H1 (cell line): ENCODE results near the gene FADS2. TPM values are rescaled to one million over a fixed set of nuclear protein-coding genes. Genes with fewer than 3 reads are reported as not detected.
A peak's percentile ranks its signal among the peaks of the same experiment; 100 is the strongest.

Source experiments
- CTCF ChIA-PET: fragments of 300-600 bp; sonication (Branson Sonifier 250); formaldehyde crosslinking; loops from one replicate; lab custom pipeline; 2021; ENCODE audit not compliant: partially characterized antibody; lab: Charles Lee
- POLR2A ChIA-PET: fragments of 300-600 bp; sonication (Branson Sonifier 250); formaldehyde crosslinking; loops from one replicate; lab custom pipeline; 2021; ENCODE audit warnings: inconsistent platforms; ENCODE audit not compliant: partially characterized antibody; lab: Charles Lee
- DNase-seq, 2 experiments: peaks; one replicate each; pipeline versions ENCODE4 v3.0.0 to v3.0.0-alpha.2; 2010 to 2022; ENCODE audit warnings: low spot score in 2 of 2, low read depth in 1 of 2, mixed read lengths in 1 of 2
- FAIRE-seq: peaks from 2 replicates; lab custom pipeline; 2011; peaks lifted over from hg19 to GRCh38; lab: Jason Lieb, UNC
- H2AFZ ChIP-seq: 2 replicates; pipeline ENCODE4 v1.8.1; 2012; ENCODE audit warnings: low read length, inconsistent platforms
- H2AK5ac ChIP-seq: 2 replicates; pipeline ENCODE4 v1.6.1; 2013; ENCODE audit warnings: low read depth, low read length
- H2BK120ac ChIP-seq: replicated peaks from 2 replicates; pipeline ENCODE3; 2013; ENCODE audit warnings: low read depth, low read length, inconsistent platforms
- H2BK12ac ChIP-seq: 2 replicates; pipeline ENCODE4 v1.6.1; 2013; ENCODE audit warnings: low read depth, low read length
- H2BK15ac ChIP-seq: 2 replicates; pipeline ENCODE4 v1.6.1; 2013; ENCODE audit warnings: low read length
- H2BK20ac ChIP-seq: 2 replicates; pipeline ENCODE4 v1.6.1; 2013; ENCODE audit warnings: low read length
- H2BK5ac ChIP-seq: 2 replicates; pipeline ENCODE4 v1.6.1; 2013; ENCODE audit warnings: low read depth, low read length
- H3K14ac ChIP-seq: 2 replicates; pipeline ENCODE4 v1.6.1; 2013; ENCODE audit warnings: inconsistent platforms; ENCODE audit not compliant: insufficient read length
- H3K18ac ChIP-seq: 2 replicates; pipeline ENCODE4 v1.6.1; 2013; ENCODE audit warnings: low read length; ENCODE audit errors: extremely low read depth
- H3K23ac ChIP-seq: 2 replicates; pipeline ENCODE4 v1.6.1; 2013; ENCODE audit warnings: inconsistent platforms; ENCODE audit not compliant: insufficient read length
- H3K23me2 ChIP-seq: 2 replicates; pipeline ENCODE4 v1.6.1; 2013; ENCODE audit warnings: low read depth, low read length
- H3K27ac ChIP-seq: 2 replicates; pipeline ENCODE4 v1.6.1; 2011; ENCODE audit warnings: low read depth, low read length, inconsistent platforms
- H3K27me3 ChIP-seq, 4 experiments: replicated peaks in 1 of 4; 1 replicate in 1 of 4; 2 replicates in 3 of 4; pipeline versions ENCODE4 v1.6.1 to v1.8.1; 2011 to 2013; ENCODE audit warnings: low read length in 3 of 4, mild to moderate bottlenecking in 3 of 4, inconsistent platforms in 2 of 4, mixed read lengths in 2 of 4, moderate library complexity in 1 of 4; ENCODE audit not compliant: control insufficient read depth in 3 of 4, insufficient read depth in 3 of 4; ENCODE audit errors: extremely low read depth in 1 of 4
- H3K36me3 ChIP-seq, 4 experiments: 2 replicates each; pipeline versions ENCODE4 v1.6.1 to v1.8.1; 2011 to 2013; ENCODE audit warnings: mild to moderate bottlenecking in 4 of 4, low read length in 3 of 4, moderate library complexity in 2 of 4, control low read depth in 1 of 4, inconsistent platforms in 1 of 4; ENCODE audit not compliant: insufficient read depth in 4 of 4, control insufficient read depth in 2 of 4
- H3K4ac ChIP-seq: replicated peaks from 2 replicates; pipeline ENCODE3; 2013; ENCODE audit warnings: low read length, low read depth, mixed read lengths, inconsistent platforms; ENCODE audit not compliant: insufficient read length
- H3K4me1 ChIP-seq, 4 experiments: replicated peaks in 1 of 4; 1 replicate in 1 of 4; 2 replicates in 3 of 4; pipeline versions ENCODE4 v1.6.1 to v1.8.1; 2011 to 2013; ENCODE audit warnings: low read length in 3 of 4, inconsistent platforms in 2 of 4, mixed read lengths in 1 of 4; ENCODE audit not compliant: insufficient read depth in 4 of 4, control insufficient read depth in 3 of 4
- H3K4me2 ChIP-seq, 2 experiments: 2 replicates each; pipeline versions ENCODE4 v1.6.1 to v1.8.1; 2011 to 2013; ENCODE audit warnings: low read depth in 2 of 2, low read length in 2 of 2, control low read depth in 1 of 2, inconsistent platforms in 1 of 2, mild to moderate bottlenecking in 1 of 2; ENCODE audit not compliant: insufficient read depth in 1 of 2
- H3K4me3 ChIP-seq, 4 experiments: fragments of 200-600, 300-600 bp in 1 of 4; sonication (generic), shearing (Covaris generic), sonication (Bioruptor Twin) in 1 of 4; 2 replicates each; pipeline versions ENCODE4 v1.5.1 to v1.8.1; 2011 to 2016; ENCODE audit warnings: low read length in 4 of 4, low read depth in 3 of 4, control low read depth in 2 of 4, inconsistent platforms in 2 of 4, mild to moderate bottlenecking in 2 of 4, mixed read lengths in 1 of 4, moderate library complexity in 1 of 4; ENCODE audit not compliant: insufficient read depth in 2 of 4; ENCODE audit errors: extremely low read depth in 1 of 4
- H3K56ac ChIP-seq: replicated peaks from 2 replicates; pipeline ENCODE3; 2013; ENCODE audit warnings: low read depth, mild to moderate bottlenecking, mixed read lengths, low read length, inconsistent platforms; ENCODE audit not compliant: insufficient read length
- H3K79me1 ChIP-seq: 2 replicates; pipeline ENCODE4 v1.6.1; 2013; ENCODE audit warnings: low read depth, low read length, control low read depth
- H3K79me2 ChIP-seq, 2 experiments: 2 replicates each; pipeline versions ENCODE4 v1.6.1 to v1.8.1; 2012 to 2013; ENCODE audit warnings: low read length in 2 of 2, mild to moderate bottlenecking in 2 of 2, inconsistent platforms in 1 of 2; ENCODE audit not compliant: insufficient read depth in 2 of 2, control insufficient read depth in 1 of 2
- H3K9ac ChIP-seq, 4 experiments: replicated peaks in 1 of 4; 1 replicate in 1 of 4; 2 replicates in 3 of 4; pipeline versions ENCODE4 v1.6.1 to v1.8.1; 2011 to 2013; ENCODE audit warnings: low read depth in 3 of 4, low read length in 3 of 4, control low read depth in 2 of 4, mild to moderate bottlenecking in 2 of 4, moderate library complexity in 2 of 4, inconsistent platforms in 1 of 4; ENCODE audit errors: extremely low read depth in 1 of 4
- H3K9me3 ChIP-seq, 2 experiments: 2 replicates each; pipeline versions ENCODE4 v1.6.1 to v1.8.1; 2012 to 2013; ENCODE audit warnings: mild to moderate bottlenecking in 2 of 2, moderate library complexity in 2 of 2, control low read depth in 1 of 2, inconsistent platforms in 1 of 2, low read depth in 1 of 2, low read length in 1 of 2, mixed read lengths in 1 of 2; ENCODE audit not compliant: insufficient read depth in 2 of 2
- H4K20me1 ChIP-seq, 2 experiments: replicated peaks in 1 of 2; 2 replicates each; pipeline versions ENCODE3 to v1.8.1; 2011 to 2013; ENCODE audit warnings: inconsistent platforms in 2 of 2, low read length in 2 of 2, mild to moderate bottlenecking in 1 of 2; ENCODE audit not compliant: insufficient read depth in 2 of 2, control insufficient read depth in 1 of 2
- H4K5ac ChIP-seq: 2 replicates; pipeline ENCODE4 v1.6.1; 2013; ENCODE audit warnings: low read length, low read depth, mixed read lengths, inconsistent platforms; ENCODE audit not compliant: insufficient read length
- H4K8ac ChIP-seq: 2 replicates; pipeline ENCODE4 v1.8.0; 2013; ENCODE audit warnings: mild to moderate bottlenecking, moderate library complexity, low read length, inconsistent platforms; ENCODE audit not compliant: insufficient read depth; ENCODE audit errors: extremely low read depth
- H4K91ac ChIP-seq: replicated peaks from 2 replicates; pipeline ENCODE3; 2013; ENCODE audit warnings: low read length, mixed read lengths, inconsistent platforms; ENCODE audit not compliant: insufficient read length
- CEBPB ChIP-seq: IDR thresholded peaks from 2 replicates; pipeline ENCODE4 v1.6.1; 2012; ENCODE audit warnings: low read depth, low read length
- CHD2 ChIP-seq: IDR thresholded peaks from 2 replicates; pipeline ENCODE4 v1.6.1; 2012; ENCODE audit warnings: low read length, improper control_type of control experiment
- GABPA ChIP-seq: IDR thresholded peaks from 2 replicates; pipeline ENCODE4 v1.6.1; 2011; ENCODE audit warnings: mild to moderate bottlenecking, low read length, moderate library complexity, borderline replicate concordance; ENCODE audit not compliant: insufficient read depth
- HDAC2 ChIP-seq, 2 experiments: fragments of 300-600 bp in 1 of 2; sonication (generic) in 1 of 2; IDR thresholded peaks; 2 replicates each; pipeline ENCODE4 v1.6.1; 2011 to 2012; ENCODE audit warnings: low read depth in 2 of 2, low read length in 2 of 2, mild to moderate bottlenecking in 2 of 2, moderate library complexity in 2 of 2, borderline replicate concordance in 1 of 2, inconsistent platforms in 1 of 2
- JUN ChIP-seq: IDR thresholded peaks from 2 replicates; pipeline ENCODE4 v1.6.1; 2011; ENCODE audit warnings: low read depth, mild to moderate bottlenecking, improper control_type of control experiment, low read length
- KDM5A ChIP-seq: fragments of 200-600 bp; IDR thresholded peaks from 2 replicates; pipeline ENCODE4 v1.7.1; 2012; ENCODE audit warnings: mild to moderate bottlenecking, low read length, inconsistent platforms, mixed read lengths
- SIRT6 ChIP-seq: IDR thresholded peaks from one replicate; pipeline ENCODE4 v1.7.1; 2012; ENCODE audit warnings: low read length, inconsistent platforms
- TCF12 ChIP-seq: IDR thresholded peaks from 2 replicates; pipeline ENCODE4 v1.6.1; 2011; ENCODE audit warnings: low read depth, mild to moderate bottlenecking, low read length
- TEAD4 ChIP-seq: IDR thresholded peaks from 2 replicates; pipeline ENCODE4 v1.6.1; 2012; ENCODE audit warnings: low read depth, low read length, inconsistent platforms, mixed read lengths
- WGBS, 2 experiments: shearing (Covaris generic) in 1 of 2; methylation state at CpG; one replicate each; pipeline versions ENCODE4 v1.1.6 to v1.1.7; 2013 to 2015; ENCODE audit warnings: low lambda C conversion rate in 2 of 2, mixed read lengths in 2 of 2, inconsistent platforms in 1 of 2, low coverage in 1 of 2, missing lambda C conversion rate in 1 of 2; ENCODE audit not compliant: insufficient replicate concordance in 2 of 2, insufficient coverage in 1 of 2, insufficient read length in 1 of 2; ENCODE audit errors: extremely low coverage in 1 of 2, missing lambda C conversion rate in 1 of 2; 5-methylcytosine and 5-hydroxymethylcytosine counted together
- polyA plus RNA-seq, 7 experiments: library from polyadenylated mRNA; depleted of rRNA in 3 of 7; stranded (reverse) in 5 of 7; unstranded in 2 of 7; fragments of >200 nt in 5 of 7; fragments of 200-250 nt in 2 of 7; gene quantifications; 1 replicate in 5 of 7; 2 replicates in 1 of 7; 4 replicates in 1 of 7; pipeline versions ENCODE4 v1.2.1 to v1.2.3, GENCODE V29; 2011 to 2013; ENCODE audit warnings: missing spikeins in 2 of 7, mixed read lengths in 2 of 7
- total RNA-seq: library from RNA; stranded (reverse); fragmentation: NEBNext Ultra II Directional; extraction: Animal tissue kit (Norgen Biotek cat#: 25700); gene quantifications from 2 replicates; pipeline ENCODE4 v1.2.1, GENCODE V29; 2021
- TF ChIP-seq, protein P1 (sequence below): IDR thresholded peaks from 2 replicates; pipeline ENCODE4 v1.6.1; 2011; ENCODE audit warnings: low read depth, mild to moderate bottlenecking, low read length; ENCODE audit not compliant: insufficient read depth
- TF ChIP-seq, protein P2 (sequence below): IDR thresholded peaks from 2 replicates; pipeline ENCODE4 v1.6.1; 2012; ENCODE audit warnings: low read length, inconsistent platforms

FADS2 gene
- total and polyA plus RNA-seq, 2 of the 8 experiments (the other 6 are each of a cell fraction or from before 2014, with no cell fraction given), result 499 to 701 TPM

- no peaks in the 10 kb centered on the region; the same call in 1 of the 2 replicates for H3K79me1 ChIP-seq
- no peak overlapping the region for H3K4ac ChIP-seq
- H3K27ac ChIP-seq, result no peak overlapping the region
- no peaks in the 10 kb centered on the region for H3K23me2 ChIP-seq
- ChIA-PET CTCF (interaction anchor here (0.6 to 13.5 kb wide), 9 partner anchors 9 to 444 kb away, joined by 3 to 172 read pairs (median 9); no protein-coding TSS in a partner anchor), POLR2A (interaction anchor here (1.0 to 4.1 kb wide), 9 partner anchors 8 to 86 kb away, joined by 3 to 15 read pairs (median 5); partner anchors contain the start of genes FADS1 and FADS2)
- H3K14ac ChIP-seq, result no peak overlapping the region
- FAIRE-seq, result no peak
- peaks cover 0 to 13% (median 8%) of the 10 kb centered on the region in 4 experiments; a peak in 5 of 7 replicates for H3K4me1 ChIP-seq
- no peak overlapping the region for H2AFZ ChIP-seq
- WGBS, 2 experiments, result 95% methylated on average over 11 of the region's 11 CpGs; no CpG with 5 or more reads in 1 of the 2 experiments
- H3K23ac ChIP-seq, result no peak overlapping the region
- H3K18ac ChIP-seq, result no peak overlapping the region
- peak overlapping the region; percentile 92; the same call in 1 of the 2 replicates for H2BK12ac ChIP-seq
- no peak overlapping the region for H3K9ac ChIP-seq
- no peak overlapping the region; a peak in 1 of 4 replicates for H3K4me2 ChIP-seq
- no peak overlapping the region for H2BK120ac ChIP-seq
- no peaks in the 10 kb centered on the region for H3K9me3 ChIP-seq
- H3K27me3 ChIP-seq, result no peaks in the 10 kb centered on the region
- DNase-seq, result no peak
- H2BK15ac ChIP-seq, result peak overlapping the region; percentile 53; the same call in 1 of the 2 replicates
- H4K8ac ChIP-seq, result 0 out of 2 replicates have a peak overlapping the region, but pooled peaks have one; percentile 23
- peak overlapping the region; percentile 53; the same call in 1 of the 2 replicates for H2AK5ac ChIP-seq
- H4K5ac ChIP-seq, result no peak overlapping the region
- H2BK5ac ChIP-seq, result peak overlapping the region; percentile 52; the same call in 1 of the 2 replicates
- no peaks in the 10 kb centered on the region for H3K79me2 ChIP-seq
- H3K36me3 ChIP-seq, result peaks cover 0 to 4% (median 0%) of the 10 kb centered on the region in 4 experiments; a peak in 1 of 8 replicates
- peaks cover 0 to 6% of the 10 kb centered on the region in 2 experiments for H4K20me1 ChIP-seq
- no peak overlapping the region for H3K4me3 ChIP-seq
- H3K56ac ChIP-seq, result no peak overlapping the region
- H2BK20ac ChIP-seq, result peak overlapping the region; percentile 80; the same call in 1 of the 2 replicates
- peak overlapping the region; percentile 93 for H4K91ac ChIP-seq
- TF ChIP-seq CHD2 (no peak), TCF12 (no peak), KDM5A (no peak), HDAC2 (IDR thresholded peaks at IDR 0.05; ENCODE audit: borderline replicate concordance in 1 of 2, low read depth in 2 of 2, low read length in 2 of 2) (no peak), TEAD4 (no peak), CEBPB (no peak), GABPA (no peak), JUN (no peak), SIRT6 (no peak)
- TF ChIP-seq, protein P1, sequence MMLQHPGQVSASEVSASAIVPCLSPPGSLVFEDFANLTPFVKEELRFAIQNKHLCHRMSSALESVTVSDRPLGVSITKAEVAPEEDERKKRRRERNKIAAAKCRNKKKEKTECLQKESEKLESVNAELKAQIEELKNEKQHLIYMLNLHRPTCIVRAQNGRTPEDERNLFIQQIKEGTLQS, result no peak
- TF ChIP-seq, protein P2, sequence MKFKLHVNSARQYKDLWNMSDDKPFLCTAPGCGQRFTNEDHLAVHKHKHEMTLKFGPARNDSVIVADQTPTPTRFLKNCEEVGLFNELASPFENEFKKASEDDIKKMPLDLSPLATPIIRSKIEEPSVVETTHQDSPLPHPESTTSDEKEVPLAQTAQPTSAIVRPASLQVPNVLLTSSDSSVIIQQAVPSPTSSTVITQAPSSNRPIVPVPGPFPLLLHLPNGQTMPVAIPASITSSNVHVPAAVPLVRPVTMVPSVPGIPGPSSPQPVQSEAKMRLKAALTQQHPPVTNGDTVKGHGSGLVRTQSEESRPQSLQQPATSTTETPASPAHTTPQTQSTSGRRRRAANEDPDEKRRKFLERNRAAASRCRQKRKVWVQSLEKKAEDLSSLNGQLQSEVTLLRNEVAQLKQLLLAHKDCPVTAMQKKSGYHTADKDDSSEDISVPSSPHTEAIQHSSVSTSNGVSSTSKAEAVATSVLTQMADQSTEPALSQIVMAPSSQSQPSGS, result no peak
Measured at GRCh38 chr11:61880031-61880430, 51.9 kb downstream of the FADS2 start.
